Fibroblast of the aortic adventitia (primary cell): ENCODE results near the gene THTPA. TPM values are rescaled to one million over a fixed set of nuclear protein-coding genes. Genes with fewer than 3 reads are reported as not detected.
"Not testable (repeated sequence)": the region's sequence is repeated elsewhere in the genome, so short reads cannot be mapped to it uniquely, and the experiment has no call there.

Experiments
- DNase-seq: peaks from one replicate; pipeline ENCODE4 v3.0.0-alpha.2; 2010; ENCODE audit warnings: low read depth
- H3K4me3 ChIP-seq: 2 replicates; pipeline ENCODE4 v1.5.1; 2011; ENCODE audit warnings: low read depth, mild to moderate bottlenecking, control low read depth, low read length, moderate library complexity
- total RNA-seq: library from RNA; depleted of rRNA; stranded (reverse); fragments of >200 nt; gene quantifications from 2 replicates; pipeline ENCODE4 v1.2.3, GENCODE V29; 2012; ENCODE audit warnings: low replicate concordance
- TF ChIP-seq, protein P1 (sequence below): IDR thresholded peaks from 2 replicates; pipeline ENCODE4 v1.5.1; 2011; ENCODE audit warnings: mild to moderate bottlenecking, low read length, control low read depth, inconsistent platforms; ENCODE audit not compliant: insufficient read depth

THTPA gene
- total RNA-seq, 1 donor = 22.3 TPM

DNA sequence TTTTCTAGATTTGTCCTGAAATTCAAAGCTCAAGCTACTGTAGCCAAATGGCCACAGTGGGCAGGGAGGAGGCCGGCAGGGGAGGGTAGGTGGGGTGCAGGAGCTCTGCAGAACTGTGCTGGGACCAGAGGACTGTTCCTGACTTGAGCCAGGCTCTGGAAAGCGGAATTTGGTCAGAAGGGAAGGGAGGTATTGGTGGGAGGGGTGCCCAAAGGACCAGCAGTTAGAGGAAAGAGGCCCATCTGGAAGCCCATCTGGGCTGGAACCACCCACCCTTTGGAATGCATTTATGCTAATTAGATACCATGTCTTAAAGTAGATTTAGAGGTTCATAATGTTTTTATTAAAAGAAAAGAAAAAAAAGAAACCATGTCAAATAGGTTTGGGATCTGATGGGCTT, 47.0 kb downstream of the THTPA start:
- DNase-seq = no peak
- no peak overlapping the region for H3K4me3 ChIP-seq
- TF ChIP-seq, protein P1, sequence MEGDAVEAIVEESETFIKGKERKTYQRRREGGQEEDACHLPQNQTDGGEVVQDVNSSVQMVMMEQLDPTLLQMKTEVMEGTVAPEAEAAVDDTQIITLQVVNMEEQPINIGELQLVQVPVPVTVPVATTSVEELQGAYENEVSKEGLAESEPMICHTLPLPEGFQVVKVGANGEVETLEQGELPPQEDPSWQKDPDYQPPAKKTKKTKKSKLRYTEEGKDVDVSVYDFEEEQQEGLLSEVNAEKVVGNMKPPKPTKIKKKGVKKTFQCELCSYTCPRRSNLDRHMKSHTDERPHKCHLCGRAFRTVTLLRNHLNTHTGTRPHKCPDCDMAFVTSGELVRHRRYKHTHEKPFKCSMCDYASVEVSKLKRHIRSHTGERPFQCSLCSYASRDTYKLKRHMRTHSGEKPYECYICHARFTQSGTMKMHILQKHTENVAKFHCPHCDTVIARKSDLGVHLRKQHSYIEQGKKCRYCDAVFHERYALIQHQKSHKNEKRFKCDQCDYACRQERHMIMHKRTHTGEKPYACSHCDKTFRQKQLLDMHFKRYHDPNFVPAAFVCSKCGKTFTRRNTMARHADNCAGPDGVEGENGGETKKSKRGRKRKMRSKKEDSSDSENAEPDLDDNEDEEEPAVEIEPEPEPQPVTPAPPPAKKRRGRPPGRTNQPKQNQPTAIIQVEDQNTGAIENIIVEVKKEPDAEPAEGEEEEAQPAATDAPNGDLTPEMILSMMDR = no peak

- DNase-seq = no peak
- no peak overlapping the region for H3K4me3 ChIP-seq
- TF ChIP-seq, protein P1 = no peak
Observed at GRCh38 chr14:23604148-23604547, 48.1 kb downstream of the THTPA start.

GRCh38 chr14:23604675-23605170, 48.7 kb downstream of the THTPA start:
- H3K4me3 ChIP-seq = no peak overlapping the region
- no peak for DNase-seq
- TF ChIP-seq, protein P1 = no peak

DNA sequence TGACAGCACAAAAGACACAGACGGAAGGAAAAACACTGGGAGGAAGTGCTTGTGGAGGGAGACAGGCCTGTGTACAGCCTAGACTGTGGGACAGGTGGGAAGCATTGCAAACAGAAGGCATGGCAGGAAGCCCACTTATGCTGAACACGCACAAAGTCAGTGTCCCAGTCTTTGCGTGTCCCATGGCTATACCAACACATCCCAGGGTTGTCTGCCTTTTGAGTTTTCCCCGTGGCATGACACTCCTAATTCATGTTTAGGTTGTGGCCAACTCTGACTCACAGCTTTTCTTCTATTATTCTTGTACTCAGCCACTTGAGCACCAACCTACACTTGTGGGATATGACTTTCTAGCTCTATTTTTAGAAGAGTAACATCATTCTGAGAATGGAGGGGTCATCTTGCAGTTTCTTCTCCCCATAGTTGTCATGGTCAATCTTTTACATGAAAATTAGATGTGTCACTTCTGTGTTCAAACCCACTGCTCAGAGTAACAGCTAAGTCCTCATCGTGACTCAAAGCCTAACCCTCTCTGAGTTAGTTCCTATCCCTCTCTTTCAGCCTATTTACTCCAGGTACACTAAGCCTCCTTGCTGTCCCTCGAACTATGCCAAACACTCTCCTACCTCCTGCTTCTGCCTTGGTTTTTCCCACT, 50.0 kb downstream of the THTPA start:
- DNase-seq = peak; percentile 3
- no peak overlapping the region for H3K4me3 ChIP-seq

DNA sequence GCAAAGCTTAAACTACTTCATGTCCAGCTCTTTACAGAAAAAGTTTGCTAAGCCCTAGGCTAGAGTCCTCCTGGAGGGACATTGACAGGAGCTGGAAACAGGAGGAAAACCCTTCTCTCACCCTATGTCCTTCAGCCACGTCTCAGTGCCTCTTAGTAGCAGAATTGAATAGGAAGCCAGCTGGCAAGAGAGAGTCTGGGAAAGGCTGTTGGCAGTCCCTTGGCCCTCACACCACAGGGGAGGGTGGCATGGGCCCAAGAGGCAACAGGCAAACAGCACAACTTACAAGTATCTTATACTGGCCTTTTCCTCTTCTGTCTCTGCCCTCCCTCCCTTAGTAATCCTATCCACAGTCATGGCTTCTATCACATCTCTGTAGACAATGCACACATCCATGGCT, 52.4 kb downstream of the THTPA start:
- DNase-seq = no peak
- H3K4me3 ChIP-seq = no peak overlapping the region
- TF ChIP-seq, protein P1 = no peak

More for the DNA sequence above, 50.0 kb downstream of the THTPA start:
- TF ChIP-seq, protein P1 = no peak

GRCh38 chr14:23609001-23609400, 52.9 kb downstream of the THTPA start:
- TF ChIP-seq, protein P1 = no peak
- DNase-seq = no peak
- H3K4me3 ChIP-seq = no peak overlapping the region

DNA sequence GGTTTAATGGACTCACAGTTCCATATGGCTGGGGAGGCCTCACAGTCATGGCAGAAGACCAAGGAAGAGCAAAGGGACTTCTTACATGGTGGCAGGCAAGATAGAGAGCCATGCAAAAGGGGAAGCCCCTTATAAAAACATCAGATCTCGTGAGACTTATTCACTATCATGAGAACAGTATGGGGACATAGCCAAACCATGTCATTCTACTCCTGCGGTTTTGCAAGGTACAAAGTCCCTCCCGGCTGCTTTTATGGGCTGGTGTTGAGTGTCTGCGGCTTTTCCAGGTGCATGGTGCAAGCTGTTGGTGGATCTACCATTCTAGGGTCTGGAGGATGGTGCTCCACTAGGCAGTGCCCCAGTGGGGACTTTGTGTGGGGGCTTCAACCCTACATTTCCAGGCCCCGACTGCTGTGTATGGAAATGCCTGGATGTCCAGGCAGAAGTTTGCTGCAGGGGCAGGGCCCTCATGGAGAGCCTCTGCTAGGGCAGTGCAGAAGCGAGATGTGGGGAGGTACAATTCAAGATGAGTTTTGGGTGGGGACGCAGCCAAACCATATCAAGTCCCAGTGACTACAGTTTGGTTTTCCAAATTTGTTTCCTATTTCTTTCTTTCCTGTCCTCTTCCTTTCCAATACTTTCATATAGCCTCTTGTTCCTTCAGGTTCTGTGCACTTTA, 53.5 kb downstream of the THTPA start:
- not testable (repeated sequence) for DNase-seq, H3K4me3 ChIP-seq

Other genes starting within 250 kb of the THTPA start
- 18.5 and 19.9 TPM in 2 replicates for gene BCL2L2, start 249.4 kb upstream of the THTPA start, total RNA-seq
- 44.8 and 53.4 TPM in 2 replicates for gene PABPN1, start 234.8 kb upstream of the THTPA start, total RNA-seq
- 9.6 and 13.4 TPM in 2 replicates for gene SLC22A17, start 203.4 kb upstream of the THTPA start, total RNA-seq
- 4.6 and 10.8 TPM in 2 replicates for gene EFS, start 191.1 kb upstream of the THTPA start, total RNA-seq
- gene IL25, start 183.5 kb upstream of the THTPA start, total RNA-seq = not detected in 2 replicates
- gene CMTM5, start 179.2 kb upstream of the THTPA start, total RNA-seq = 0.49 TPM in 1 of 2 replicates, not detected in the other
- gene MYH6, start 148.0 kb upstream of the THTPA start, total RNA-seq = not detected in 2 replicates
- not detected in 2 replicates for gene MYH7, start 120.6 kb upstream of the THTPA start, total RNA-seq
- gene NGDN, start 86.6 kb upstream of the THTPA start, total RNA-seq = 31.5 and 73.5 TPM in 2 replicates
- gene ZFHX2, start 4.5 kb upstream of the THTPA start, total RNA-seq = 0.36 and 0.41 TPM in 2 replicates
- 4.0 and 4.3 TPM in 2 replicates for gene AP1G2, start 11.5 kb downstream of the THTPA start, total RNA-seq
- not detected in 2 replicates for gene JPH4, start 22.5 kb downstream of the THTPA start, total RNA-seq
- 1.1 TPM in 1 of 2 replicates, not detected in the other for gene DHRS2, start 80.1 kb downstream of the THTPA start, total RNA-seq